Ectodermal cell (in vitro differentiated cells): Measurements from ENCODE around the gene PRRC2C.

Experiments used
- H3K27ac ChIP-seq: 2 replicates; pipeline ENCODE4 v1.7.0; 2013; ENCODE audit warnings: mild to moderate bottlenecking, low read depth, low read length; ENCODE audit not compliant: insufficient read depth, poor library complexity, severe bottlenecking
- H3K27me3 ChIP-seq: 2 replicates; pipeline ENCODE4 v1.7.0; 2013; ENCODE audit warnings: mild to moderate bottlenecking, low read length; ENCODE audit not compliant: insufficient read depth, control insufficient read depth, poor library complexity, severe bottlenecking
- H3K36me3 ChIP-seq: one replicate; pipeline ENCODE4 v1.7.0; 2013; ENCODE audit warnings: low read length; ENCODE audit not compliant: control insufficient read depth, insufficient read depth
- H3K4me1 ChIP-seq: one replicate; pipeline ENCODE4 v1.7.0; 2013; ENCODE audit warnings: low read length; ENCODE audit not compliant: control insufficient read depth, insufficient read depth
- H3K4me3 ChIP-seq: 2 replicates; pipeline ENCODE4 v1.7.0; 2013; ENCODE audit warnings: low read depth, low read length, control low read depth; ENCODE audit not compliant: insufficient read depth
- H3K9me3 ChIP-seq: 2 replicates; pipeline ENCODE4 v1.7.0; 2013; ENCODE audit warnings: mild to moderate bottlenecking, low read length, moderate library complexity; ENCODE audit not compliant: control insufficient read depth
- WGBS, 2 experiments: methylation state at CpG; one replicate each; pipeline ENCODE4 v1.1.7; 2013; ENCODE audit warnings: missing lambda C conversion rate in 2 of 2; 5-methylcytosine and 5-hydroxymethylcytosine counted together

Gene PRRC2C

GRCh38 chr1:171495444-171495843 lies 10.1 kb downstream of the PRRC2C start:
- Histone ChIP-seq H3K27me3 (no peaks in the 10 kb centered on the region), H3K27ac (no peak overlapping the region), H3K36me3 (no peaks in the 10 kb centered on the region), H3K4me1 (no peaks in the 10 kb centered on the region), H3K9me3 (no peaks in the 10 kb centered on the region), H3K4me3 (no peak overlapping the region)

DNA sequence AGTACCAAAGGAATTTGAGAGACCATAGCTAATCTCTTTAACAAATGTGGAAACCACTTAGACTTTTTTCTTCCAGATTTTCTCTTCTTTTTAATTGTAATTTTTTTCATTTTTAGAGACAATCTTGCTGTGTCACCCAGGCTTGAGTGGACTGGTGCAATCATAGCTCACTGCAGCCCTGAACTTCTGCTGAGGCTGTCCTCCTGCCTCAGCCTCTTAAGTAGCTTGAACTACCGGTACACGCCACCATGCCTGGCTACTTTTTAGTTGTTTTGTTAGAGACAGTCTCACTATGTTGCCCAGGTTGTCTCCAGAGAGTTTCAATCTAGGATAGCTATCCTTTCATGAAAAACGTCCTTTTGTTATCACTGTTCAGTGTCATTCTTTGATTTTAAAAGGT lies 15.0 kb downstream of the PRRC2C start:
- Histone ChIP-seq H3K9me3 (no peaks in the 10 kb centered on the region), H3K4me3 (no peak overlapping the region), H3K27ac (no peak overlapping the region), H3K27me3 (no peaks in the 10 kb centered on the region), H3K4me1 (no peaks in the 10 kb centered on the region), H3K36me3 (no peaks in the 10 kb centered on the region)
- WGBS, 2 experiments, result 86 to 99% methylated on average over 2 to 3 of the region's 3 CpGs

GRCh38 chr1:171500803-171501202 lies 15.5 kb downstream of the PRRC2C start:
- no peaks in the 10 kb centered on the region for H3K9me3 ChIP-seq
- no peaks in the 10 kb centered on the region for H3K36me3 ChIP-seq
- 93 to 95% methylated on average over 4 of the region's 4 CpGs for WGBS, 2 experiments
- no peak overlapping the region for H3K4me3 ChIP-seq
- H3K4me1 ChIP-seq, result no peaks in the 10 kb centered on the region
- no peaks in the 10 kb centered on the region for H3K27me3 ChIP-seq
- no peak overlapping the region for H3K27ac ChIP-seq

GRCh38 chr1:171501305-171502024 lies 16.1 kb downstream of the PRRC2C start:
- Histone ChIP-seq H3K36me3 (no peaks in the 10 kb centered on the region), H3K4me3 (no peak overlapping the region), H3K9me3 (no peaks in the 10 kb centered on the region), H3K27me3 (no peaks in the 10 kb centered on the region), H3K27ac (no peak overlapping the region), H3K4me1 (peaks cover 2% of the 10 kb centered on the region)

DNA sequence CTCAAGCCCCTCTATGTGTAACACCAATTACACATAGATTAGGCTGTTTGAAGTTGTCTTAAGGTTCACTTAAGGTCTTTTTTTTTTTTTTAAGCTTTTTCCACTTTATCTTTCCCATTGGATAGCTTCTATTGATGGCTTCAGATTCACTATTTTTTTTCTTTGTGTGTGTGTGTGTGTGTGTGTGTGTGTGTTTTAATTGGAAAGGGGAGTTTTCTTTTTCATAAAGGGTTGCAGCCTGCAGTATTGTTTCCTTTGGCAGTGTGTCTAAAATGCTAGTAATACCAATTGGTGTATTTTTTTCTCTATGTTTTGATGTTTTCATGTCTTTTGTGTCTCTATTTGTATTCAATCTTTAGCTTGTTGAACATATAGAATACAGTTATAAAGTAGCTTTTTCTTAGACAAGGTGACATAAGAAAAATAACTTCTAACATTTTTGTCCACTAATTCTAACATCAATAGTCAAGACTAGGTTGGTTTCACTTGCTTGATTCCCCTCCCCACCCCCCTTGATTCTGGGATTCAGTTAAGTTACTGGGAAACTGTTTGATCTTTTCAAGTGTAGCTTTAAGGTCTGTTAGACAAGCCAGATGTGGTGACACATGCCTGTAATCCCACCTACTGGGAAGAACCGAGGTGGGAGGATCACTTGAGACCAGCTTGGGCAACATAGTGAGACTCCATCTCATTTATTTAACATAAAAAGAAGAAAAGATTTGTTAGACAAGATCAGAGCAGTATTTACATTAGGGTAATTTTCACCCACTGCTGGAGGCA lies 21.4 kb downstream of the PRRC2C start:
- WGBS, 2 experiments, result 0 to 44% methylated on average over 1 of the region's 1 CpG
- Histone ChIP-seq H3K4me1 (peaks cover 4% of the 10 kb centered on the region), H3K27me3 (no peaks in the 10 kb centered on the region), H3K4me3 (no peak overlapping the region), H3K9me3 (no peaks in the 10 kb centered on the region), H3K27ac (no peak overlapping the region), H3K36me3 (no peaks in the 10 kb centered on the region)

GRCh38 chr1:171507435-171507834 lies 22.1 kb downstream of the PRRC2C start:
- Histone ChIP-seq H3K27ac (no peak overlapping the region), H3K4me1 (peaks cover 4% of the 10 kb centered on the region), H3K27me3 (no peaks in the 10 kb centered on the region), H3K36me3 (no peaks in the 10 kb centered on the region), H3K4me3 (no peak overlapping the region), H3K9me3 (no peaks in the 10 kb centered on the region)
- WGBS, 2 experiments, result 90 to 92% methylated on average over 3 of the region's 4 CpGs

DNA sequence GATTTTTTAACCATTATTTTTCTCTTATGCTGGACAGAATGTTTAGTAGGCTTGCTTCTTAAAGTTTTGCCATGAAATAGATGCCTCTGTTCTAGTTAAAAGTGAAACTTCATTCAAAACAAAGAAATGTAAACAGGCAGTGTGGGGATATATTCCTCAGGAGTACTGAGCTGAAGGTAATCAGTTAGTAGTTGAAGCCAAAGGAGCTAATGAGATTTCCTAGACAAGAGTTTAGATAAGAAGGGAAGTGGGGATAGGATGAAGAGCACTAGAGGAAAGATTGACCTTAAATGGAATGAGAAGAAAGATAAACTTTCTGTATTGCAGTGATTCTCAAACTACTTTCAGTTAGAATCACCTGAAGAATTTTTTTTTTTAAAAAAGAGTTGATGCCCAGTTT lies 23.9 kb downstream of the PRRC2C start:
- Histone ChIP-seq H3K36me3 (peaks cover 4% of the 10 kb centered on the region), H3K27me3 (no peaks in the 10 kb centered on the region), H3K4me3 (no peak overlapping the region), H3K9me3 (no peaks in the 10 kb centered on the region), H3K4me1 (peaks cover 4% of the 10 kb centered on the region), H3K27ac (no peak overlapping the region)

- H3K4me1 ChIP-seq, result no peaks in the 10 kb centered on the region
- peaks cover 29% of the 10 kb centered on the region for H3K36me3 ChIP-seq
- no peak overlapping the region for H3K4me3 ChIP-seq
- H3K27ac ChIP-seq, result no peak overlapping the region
- no peaks in the 10 kb centered on the region for H3K27me3 ChIP-seq
- no peaks in the 10 kb centered on the region for H3K9me3 ChIP-seq
- WGBS, 2 experiments, result no CpG with 5 or more reads among the region's 1 CpG
Observed at GRCh38 chr1:171513743-171514142, 28.4 kb downstream of the PRRC2C start.

GRCh38 chr1:171515299-171515698 lies 30.0 kb downstream of the PRRC2C start:
- Histone ChIP-seq H3K4me3 (no peak overlapping the region), H3K9me3 (no peaks in the 10 kb centered on the region), H3K36me3 (peaks cover 29% of the 10 kb centered on the region), H3K27me3 (no peaks in the 10 kb centered on the region), H3K4me1 (no peaks in the 10 kb centered on the region), H3K27ac (no peak overlapping the region)
- 100% methylated on average over 1 of the region's 1 CpG for WGBS, 2 experiments

- WGBS, 2 experiments, result 94 to 95% methylated on average over 4 of the region's 4 CpGs
- Histone ChIP-seq H3K36me3 (peaks cover 29% of the 10 kb centered on the region), H3K9me3 (no peaks in the 10 kb centered on the region), H3K4me1 (no peaks in the 10 kb centered on the region), H3K27ac (no peak overlapping the region), H3K27me3 (no peaks in the 10 kb centered on the region), H3K4me3 (no peak overlapping the region)
Observed at GRCh38 chr1:171515741-171516140, 30.4 kb downstream of the PRRC2C start.
